ENCODE results near the gene TOPBP1.

TOPBP1 gene

DNA sequence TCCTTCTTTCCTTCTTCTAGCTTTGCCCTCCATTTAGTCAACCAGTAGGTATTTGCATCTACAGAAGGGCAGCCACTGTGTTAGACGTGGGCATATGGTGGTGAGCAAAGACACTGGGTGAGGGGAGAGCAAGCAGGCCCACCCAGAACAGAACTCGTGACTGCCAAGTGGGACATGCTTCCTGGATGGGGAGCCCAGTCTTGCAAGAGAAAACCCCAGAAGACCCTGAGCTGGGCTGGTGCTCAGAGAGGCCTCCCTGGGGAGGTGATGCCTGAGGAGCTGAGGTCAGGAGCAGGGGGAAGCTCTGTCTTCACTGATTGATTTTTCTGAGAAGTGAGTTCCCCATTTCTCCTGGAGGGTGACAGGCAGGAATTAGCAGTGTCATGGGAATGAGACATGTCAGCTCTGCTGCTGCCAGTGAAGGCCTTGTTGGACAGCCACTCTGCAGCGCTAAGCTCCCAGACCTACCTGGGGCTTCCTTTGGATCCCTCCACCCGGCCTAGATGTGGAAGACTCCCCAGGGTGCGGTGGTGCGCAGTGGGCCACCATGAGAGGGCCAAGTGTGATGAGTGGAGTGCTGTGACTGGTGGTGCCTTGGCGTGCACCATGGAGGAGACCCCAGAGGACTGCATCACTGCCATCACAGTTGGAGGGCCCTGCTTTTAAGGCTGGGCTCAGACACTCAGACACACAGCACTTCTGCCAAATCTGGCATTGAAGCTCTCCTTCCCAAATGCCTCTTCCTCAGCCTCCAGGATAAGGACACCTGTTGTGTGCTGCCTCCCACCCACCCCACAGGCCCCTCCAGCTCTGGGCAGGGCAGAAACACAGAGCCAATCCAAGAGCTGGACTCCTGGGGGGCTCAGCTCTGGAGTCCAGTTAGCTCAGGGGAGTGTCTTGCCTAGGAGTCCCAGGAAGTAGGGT lies 40.0 kb upstream of the TOPBP1 start:
- TF ChIP-seq, protein P1, sequence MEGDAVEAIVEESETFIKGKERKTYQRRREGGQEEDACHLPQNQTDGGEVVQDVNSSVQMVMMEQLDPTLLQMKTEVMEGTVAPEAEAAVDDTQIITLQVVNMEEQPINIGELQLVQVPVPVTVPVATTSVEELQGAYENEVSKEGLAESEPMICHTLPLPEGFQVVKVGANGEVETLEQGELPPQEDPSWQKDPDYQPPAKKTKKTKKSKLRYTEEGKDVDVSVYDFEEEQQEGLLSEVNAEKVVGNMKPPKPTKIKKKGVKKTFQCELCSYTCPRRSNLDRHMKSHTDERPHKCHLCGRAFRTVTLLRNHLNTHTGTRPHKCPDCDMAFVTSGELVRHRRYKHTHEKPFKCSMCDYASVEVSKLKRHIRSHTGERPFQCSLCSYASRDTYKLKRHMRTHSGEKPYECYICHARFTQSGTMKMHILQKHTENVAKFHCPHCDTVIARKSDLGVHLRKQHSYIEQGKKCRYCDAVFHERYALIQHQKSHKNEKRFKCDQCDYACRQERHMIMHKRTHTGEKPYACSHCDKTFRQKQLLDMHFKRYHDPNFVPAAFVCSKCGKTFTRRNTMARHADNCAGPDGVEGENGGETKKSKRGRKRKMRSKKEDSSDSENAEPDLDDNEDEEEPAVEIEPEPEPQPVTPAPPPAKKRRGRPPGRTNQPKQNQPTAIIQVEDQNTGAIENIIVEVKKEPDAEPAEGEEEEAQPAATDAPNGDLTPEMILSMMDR (IDR thresholded peaks at IDR 0.05; ENCODE audit: insufficient read depth, low read length, poor library complexity, severe bottlenecking) = no peak
- Histone ChIP-seq H3K36me3 (ENCODE audit: control insufficient read depth, insufficient read depth, low read length) (no peaks in the 10 kb centered on the region), H3K4me3 (replicated peaks; ENCODE audit: low read depth, low read length) (no peak overlapping the region), H3K27me3 (replicated peaks; ENCODE audit: control insufficient read depth, insufficient read depth, low read length) (peaks cover 4% of the 10 kb centered on the region)
- DNase-seq (ENCODE audit: extremely low read depth, insufficient read length) = no peak

DNA sequence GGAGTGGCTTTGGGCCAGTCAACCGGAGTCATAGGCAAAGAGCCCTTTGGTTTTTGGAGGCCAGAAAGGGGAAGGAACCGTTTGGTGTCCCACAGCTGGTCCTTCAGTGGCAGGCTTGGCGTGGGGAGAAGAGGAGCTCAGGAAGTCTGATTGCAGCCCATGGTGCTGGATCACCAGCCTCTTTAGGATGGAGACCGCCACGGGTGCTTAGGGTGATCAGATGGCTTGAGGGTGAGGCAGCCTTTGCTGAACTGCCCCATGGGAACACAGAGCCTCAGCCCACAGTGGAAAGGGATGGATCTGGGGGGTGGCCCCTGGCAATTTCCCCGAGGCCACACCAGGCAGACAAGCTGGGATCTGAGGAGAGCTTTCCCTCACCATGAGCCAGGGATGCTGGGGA lies 38.6 kb upstream of the TOPBP1 start:
- Histone ChIP-seq H3K36me3 (ENCODE audit: control insufficient read depth, insufficient read depth, low read length) (no peaks in the 10 kb centered on the region), H3K27me3 (replicated peaks; ENCODE audit: control insufficient read depth, insufficient read depth, low read length) (peaks cover 2% of the 10 kb centered on the region), H3K4me3 (replicated peaks; ENCODE audit: low read depth, low read length) (no peak overlapping the region)
- TF ChIP-seq, protein P1 (IDR thresholded peaks at IDR 0.05; ENCODE audit: insufficient read depth, low read length, poor library complexity, severe bottlenecking) = no peak
- no peak for DNase-seq (ENCODE audit: extremely low read depth, insufficient read length)

DNA sequence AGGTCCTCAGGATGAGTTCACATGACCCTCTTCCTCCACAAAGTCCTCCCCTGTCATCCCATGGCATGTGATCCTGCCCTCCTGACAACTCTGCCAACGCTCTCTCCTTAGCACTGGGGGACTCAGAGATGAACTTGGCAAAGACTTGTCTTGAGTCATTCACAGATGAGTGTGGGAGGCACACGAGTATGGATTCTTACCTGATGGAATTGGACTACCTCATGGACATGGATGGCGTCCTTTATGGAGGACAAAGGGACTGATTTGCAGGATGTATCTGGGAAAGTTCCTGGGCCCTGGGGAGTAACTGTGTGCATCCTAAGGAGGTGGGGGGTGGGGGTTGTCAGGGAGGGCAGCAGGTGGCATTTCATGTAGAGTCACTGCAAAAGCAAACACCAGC lies 38.2 kb upstream of the TOPBP1 start:
- peaks cover 2% of the 10 kb centered on the region for H3K27me3 ChIP-seq (replicated peaks; ENCODE audit: control insufficient read depth, insufficient read depth, low read length)
- TF ChIP-seq, protein P1 (IDR thresholded peaks at IDR 0.05; ENCODE audit: insufficient read depth, low read length, poor library complexity, severe bottlenecking) = no peak
- no peak for DNase-seq (ENCODE audit: extremely low read depth, insufficient read length)
- no peaks in the 10 kb centered on the region for H3K36me3 ChIP-seq (ENCODE audit: control insufficient read depth, insufficient read depth, low read length)
- no peak overlapping the region for H3K4me3 ChIP-seq (replicated peaks; ENCODE audit: low read depth, low read length)

DNA sequence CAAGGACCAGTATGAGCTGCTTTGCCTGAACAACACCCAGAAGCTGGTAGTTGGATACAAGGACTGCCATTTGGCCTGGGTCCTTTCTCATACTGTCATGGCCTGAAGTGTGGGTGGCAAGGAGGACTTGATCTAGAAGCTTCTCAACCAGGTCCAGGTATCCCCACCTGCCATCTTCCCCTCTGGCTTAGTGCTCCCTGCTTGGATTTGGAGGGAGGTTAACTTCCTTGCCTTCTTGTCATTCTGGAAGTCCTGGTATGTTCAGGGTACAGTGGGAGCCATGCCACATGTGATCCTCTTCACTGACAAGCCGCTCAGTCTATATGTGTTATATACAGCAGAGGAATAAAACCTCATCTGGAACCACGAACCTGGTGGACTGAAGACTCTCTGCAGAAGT lies 37.7 kb upstream of the TOPBP1 start:
- no peak for DNase-seq (ENCODE audit: extremely low read depth, insufficient read length)
- TF ChIP-seq, protein P1 (IDR thresholded peaks at IDR 0.05; ENCODE audit: insufficient read depth, low read length, poor library complexity, severe bottlenecking) = no peak
- Histone ChIP-seq H3K27me3 (replicated peaks; ENCODE audit: control insufficient read depth, insufficient read depth, low read length) (peaks cover under 1% of the 10 kb centered on the region), H3K36me3 (ENCODE audit: control insufficient read depth, insufficient read depth, low read length) (no peaks in the 10 kb centered on the region), H3K4me3 (replicated peaks; ENCODE audit: low read depth, low read length) (no peak overlapping the region)

DNA sequence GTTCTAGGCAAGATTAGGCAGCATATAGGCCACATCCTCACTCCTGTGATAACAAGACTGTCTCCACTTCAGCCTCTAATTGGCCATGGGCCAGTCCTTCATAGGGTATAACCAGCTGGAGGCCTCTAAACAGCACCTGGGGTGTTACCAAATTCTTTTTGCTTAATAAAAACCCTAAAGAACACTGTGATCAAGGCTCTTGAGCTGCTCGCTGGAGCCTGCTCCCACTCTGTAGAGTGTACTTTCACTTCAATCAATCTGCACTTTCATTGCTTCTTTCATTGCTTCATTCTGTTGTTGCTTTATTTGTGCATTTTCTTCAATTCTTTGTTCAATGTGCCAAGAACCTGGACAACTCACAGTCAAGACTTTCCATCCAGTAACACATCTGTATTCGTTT lies 36.2 kb upstream of the TOPBP1 start:
- no peak for DNase-seq (ENCODE audit: extremely low read depth, insufficient read length)
- no peak overlapping the region for H3K4me3 ChIP-seq (replicated peaks; ENCODE audit: low read depth, low read length)
- no peaks in the 10 kb centered on the region for H3K27me3 ChIP-seq (replicated peaks; ENCODE audit: control insufficient read depth, insufficient read depth, low read length)
- TF ChIP-seq, protein P1 (IDR thresholded peaks at IDR 0.05; ENCODE audit: insufficient read depth, low read length, poor library complexity, severe bottlenecking) = no peak
- H3K36me3 ChIP-seq (ENCODE audit: control insufficient read depth, insufficient read depth, low read length) = no peaks in the 10 kb centered on the region

All from GM06990 (cell line).